NK-92 treated with Interleukin-12 subunit alpha and Interleukin-12 subunit beta, amount 100 ng/mL, for 24 hours (cell line): ENCODE measurements around the gene KRT34.
"Not testable (repeated sequence)": the region's sequence is repeated elsewhere in the genome, so short reads cannot be mapped to it uniquely, and the experiment has no call there.

ENCODE experiments used
- DNase-seq: peaks from one replicate; lab custom pipeline; 2025; lab: John Stamatoyannopoulos, UW

KRT34 gene

GRCh38 chr17:41381943-41382342, at the start of gene KRT34:
TSS of gene KRT34 (minus strand) at chr17:41382306. CDS start at chr17:41382246, 60 bp downstream.
- not testable (repeated sequence) for DNase-seq

GRCh38 chr17:41430376-41430775, 48.3 kb upstream of the KRT34 start:
- not testable (repeated sequence) for DNase-seq

GRCh38 chr17:41429667-41430066, 47.6 kb upstream of the KRT34 start:
- DNase-seq, result no peak

- DNase-seq, result no peak
These were observed 46.6 kb upstream of the KRT34 start for GRCh38 chr17:41428591-41429291.

GRCh38 chr17:41424111-41424635, 42.1 kb upstream of the KRT34 start, which contains the start of gene KRT37:
TSS of gene KRT37 (minus strand) at chr17:41424585. CDS start at chr17:41424523, 62 bp downstream.
- no peak for DNase-seq

GRCh38 chr17:41422586-41422985, 40.5 kb upstream of the KRT34 start:
- DNase-seq, result not testable (repeated sequence)

- no peak for DNase-seq
These were observed 39.5 kb upstream of the KRT34 start for GRCh38 chr17:41421617-41422016.

GRCh38 chr17:41421116-41421515, 39.0 kb upstream of the KRT34 start:
- DNase-seq, result no peak

GRCh38 chr17:41420134-41420533, 38.0 kb upstream of the KRT34 start:
- no peak for DNase-seq

- no peak for DNase-seq
These were observed 37.6 kb upstream of the KRT34 start for GRCh38 chr17:41419716-41420115.

GRCh38 chr17:41418116-41418860, 36.2 kb upstream of the KRT34 start:
- no peak for DNase-seq

GRCh38 chr17:41417576-41418015, 35.5 kb upstream of the KRT34 start:
- no peak for DNase-seq

- DNase-seq, result no peak
These were observed 35.0 kb upstream of the KRT34 start for GRCh38 chr17:41417127-41417526.

GRCh38 chr17:41416479-41416878, 34.4 kb upstream of the KRT34 start:
- no peak for DNase-seq

GRCh38 chr17:41415833-41416335, 33.8 kb upstream of the KRT34 start:
- DNase-seq, result no peak

GRCh38 chr17:41415411-41415810, 33.3 kb upstream of the KRT34 start:
- DNase-seq, result no peak

GRCh38 chr17:41413982-41414381, 31.9 kb upstream of the KRT34 start:
- no peak for DNase-seq

- DNase-seq, result no peak
These were observed 31.3 kb upstream of the KRT34 start for GRCh38 chr17:41413353-41413957.

GRCh38 chr17:41411072-41411840, 29.1 kb upstream of the KRT34 start:
- DNase-seq, result no peak

- DNase-seq, result no peak
These were observed 25.1 kb upstream of the KRT34 start for GRCh38 chr17:41407226-41407625.

GRCh38 chr17:41406205-41406604, 24.1 kb upstream of the KRT34 start:
- DNase-seq, result no peak
